PC-9 (cell line): ENCODE measurements around the gene SLC25A27. TPM values are rescaled to one million over a fixed set of nuclear protein-coding genes. Genes with fewer than 3 reads are reported as not detected.

ENCODE experiments used
- BruUV-seq: library from RNA; stranded (reverse); fragments of 400-500 nt; replicated peaks from 2 replicates; lab custom pipeline; 2021; lab: Mats Ljungman, UMichigan
- CTCF ChIA-PET: fragments of 300-600 bp; sonication (Branson Sonifier 250); formaldehyde crosslinking; loops from one replicate; lab custom pipeline; 2022; ENCODE audit warnings: antibody characterized with exemption; lab: Charles Lee
- POLR2A ChIA-PET: fragments of 300-600 bp; sonication (Branson Sonifier 250); formaldehyde crosslinking; loops from one replicate; lab custom pipeline; 2022; ENCODE audit warnings: antibody characterized with exemption; ENCODE audit not compliant: unreplicated experiment; lab: Charles Lee
- DNase-seq, 2 experiments: peaks; one replicate each; pipeline versions ENCODE4 v3.0.0 to v3.0.0-alpha.2; 2015 to 2022; ENCODE audit warnings: mixed read lengths in 1 of 2
- H2AFZ ChIP-seq: fragments of 200-600 bp; sonication (generic); 2 replicates; pipeline ENCODE4 v1.8.1; 2017; ENCODE audit warnings: antibody characterized with exemption
- H3F3A ChIP-seq: fragments of 200-600 bp; sonication (generic); 2 replicates; pipeline ENCODE4 v1.8.1; 2017; ENCODE audit warnings: antibody characterized with exemption, mild to moderate bottlenecking, low read depth; ENCODE audit not compliant: insufficient read depth
- H3K27ac ChIP-seq: fragments of 200-600 bp; sonication (generic); 2 replicates; pipeline ENCODE4 v1.6.1; 2016; ENCODE audit warnings: mixed run types
- H3K27me3 ChIP-seq: fragments of 200-600 bp; sonication (generic); 2 replicates; pipeline ENCODE4 v1.6.1; 2016; ENCODE audit warnings: low read depth, mixed run types; ENCODE audit not compliant: insufficient read depth
- H3K36me3 ChIP-seq: fragments of 200-600 bp; sonication (generic); 2 replicates; pipeline ENCODE4 v1.6.1; 2016; ENCODE audit warnings: low read depth, mixed run types
- H3K4me1 ChIP-seq: fragments of 200-600 bp; sonication (generic); replicated peaks from 2 replicates; pipeline ENCODE4 v1.6.1; 2016; ENCODE audit warnings: mixed run types; ENCODE audit not compliant: insufficient read depth
- H3K4me2 ChIP-seq: fragments of 200-600 bp; sonication (generic); 2 replicates; pipeline ENCODE4 v1.6.1; 2017; ENCODE audit warnings: mixed run types
- H3K4me3 ChIP-seq: fragments of 200-600 bp; sonication (generic); 2 replicates; pipeline ENCODE4 v1.6.1; 2016; ENCODE audit warnings: mixed run types
- H3K79me2 ChIP-seq: fragments of 200-600 bp; sonication (generic); 2 replicates; pipeline ENCODE4 v1.6.1; 2017; ENCODE audit warnings: low read depth, mixed run types
- H3K9me2 ChIP-seq: fragments of 200-600 bp; sonication (generic); 2 replicates; pipeline ENCODE4 v1.8.1; 2017; ENCODE audit warnings: mild to moderate bottlenecking; ENCODE audit not compliant: insufficient read depth
- H3K9me3 ChIP-seq: fragments of 200-600 bp; sonication (generic); 2 replicates; pipeline ENCODE4 v1.8.1; 2016; ENCODE audit warnings: low read depth; ENCODE audit not compliant: insufficient read depth
- H4K20me1 ChIP-seq: fragments of 200-600 bp; sonication (generic); 2 replicates; pipeline ENCODE4 v1.8.1; 2017; ENCODE audit not compliant: insufficient read depth
- EZH2 ChIP-seq: fragments of 200-600 bp; sonication (generic); IDR thresholded peaks from 2 replicates; pipeline ENCODE4 v1.8.0; 2017; ENCODE audit warnings: antibody characterized with exemption, low read depth
- intact Hi-C: fragments of 100-400 bp; cut with micrococcal nuclease; formaldehyde crosslinking; loops from one replicate; pipeline ENCODE4 v1.10.0; 2022; ENCODE audit not compliant: unreplicated experiment
- total RNA-seq: library from RNA; stranded (reverse); gene quantifications from 2 replicates; pipeline ENCODE4 v1.2.3, GENCODE V29; 2021
- TF ChIP-seq, protein P1 (sequence below): fragments of 200-600 bp; sonication (generic); conservative IDR thresholded peaks from 2 replicates; pipeline ENCODE4 v1.6.1; 2017; ENCODE audit warnings: mixed run types, antibody characterized with exemption, mild to moderate bottlenecking, moderate library complexity

SLC25A27 gene
- total RNA-seq, 1 experiment from 2014 or later, result 25.0 TPM

DNA sequence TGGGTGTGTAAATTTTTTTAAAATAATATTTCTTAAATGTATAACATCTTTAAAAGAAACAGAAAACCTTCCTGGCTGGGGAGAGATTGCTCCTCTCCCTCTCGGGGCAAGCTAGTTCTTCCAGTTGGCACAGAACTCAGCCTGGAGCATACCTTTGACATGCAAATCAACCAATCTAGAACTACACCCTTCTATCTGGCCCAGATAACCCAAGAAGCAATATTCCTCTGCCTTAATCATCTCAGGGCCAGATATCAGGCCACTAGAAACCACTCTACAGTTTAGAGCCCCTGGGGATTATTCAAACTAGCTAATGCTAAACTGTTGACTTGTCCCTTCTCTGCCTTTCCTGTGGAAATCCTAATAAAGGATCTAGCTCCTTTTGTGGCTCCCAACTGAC, 34.0 kb upstream of the SLC25A27 start:
- no peaks in the 10 kb centered on the region for H3K9me3 ChIP-seq
- no peak overlapping the region for H3K4me2 ChIP-seq
- CTCF ChIA-PET, result no interaction called here
- TF ChIP-seq EZH2, result no peak
- TF ChIP-seq, protein P1, sequence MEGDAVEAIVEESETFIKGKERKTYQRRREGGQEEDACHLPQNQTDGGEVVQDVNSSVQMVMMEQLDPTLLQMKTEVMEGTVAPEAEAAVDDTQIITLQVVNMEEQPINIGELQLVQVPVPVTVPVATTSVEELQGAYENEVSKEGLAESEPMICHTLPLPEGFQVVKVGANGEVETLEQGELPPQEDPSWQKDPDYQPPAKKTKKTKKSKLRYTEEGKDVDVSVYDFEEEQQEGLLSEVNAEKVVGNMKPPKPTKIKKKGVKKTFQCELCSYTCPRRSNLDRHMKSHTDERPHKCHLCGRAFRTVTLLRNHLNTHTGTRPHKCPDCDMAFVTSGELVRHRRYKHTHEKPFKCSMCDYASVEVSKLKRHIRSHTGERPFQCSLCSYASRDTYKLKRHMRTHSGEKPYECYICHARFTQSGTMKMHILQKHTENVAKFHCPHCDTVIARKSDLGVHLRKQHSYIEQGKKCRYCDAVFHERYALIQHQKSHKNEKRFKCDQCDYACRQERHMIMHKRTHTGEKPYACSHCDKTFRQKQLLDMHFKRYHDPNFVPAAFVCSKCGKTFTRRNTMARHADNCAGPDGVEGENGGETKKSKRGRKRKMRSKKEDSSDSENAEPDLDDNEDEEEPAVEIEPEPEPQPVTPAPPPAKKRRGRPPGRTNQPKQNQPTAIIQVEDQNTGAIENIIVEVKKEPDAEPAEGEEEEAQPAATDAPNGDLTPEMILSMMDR, result no peak
- intact Hi-C loops, result no loop called here
- POLR2A ChIA-PET, result no interaction called here
- no peaks in the 10 kb centered on the region for H3F3A ChIP-seq
- DNase-seq, result no peak
- no peaks in the 10 kb centered on the region for H3K79me2 ChIP-seq
- H3K4me1 ChIP-seq, result no peaks in the 10 kb centered on the region
- H3K27me3 ChIP-seq, result no peaks in the 10 kb centered on the region
- H3K36me3 ChIP-seq, result no peaks in the 10 kb centered on the region
- no TSS peak for BruUV-seq
- H3K27ac ChIP-seq, result no peak overlapping the region
- H3K4me3 ChIP-seq, result no peak overlapping the region
- H3K9me2 ChIP-seq, result no peaks in the 10 kb centered on the region
- H2AFZ ChIP-seq, result no peak overlapping the region
- H4K20me1 ChIP-seq, result no peaks in the 10 kb centered on the region

DNA sequence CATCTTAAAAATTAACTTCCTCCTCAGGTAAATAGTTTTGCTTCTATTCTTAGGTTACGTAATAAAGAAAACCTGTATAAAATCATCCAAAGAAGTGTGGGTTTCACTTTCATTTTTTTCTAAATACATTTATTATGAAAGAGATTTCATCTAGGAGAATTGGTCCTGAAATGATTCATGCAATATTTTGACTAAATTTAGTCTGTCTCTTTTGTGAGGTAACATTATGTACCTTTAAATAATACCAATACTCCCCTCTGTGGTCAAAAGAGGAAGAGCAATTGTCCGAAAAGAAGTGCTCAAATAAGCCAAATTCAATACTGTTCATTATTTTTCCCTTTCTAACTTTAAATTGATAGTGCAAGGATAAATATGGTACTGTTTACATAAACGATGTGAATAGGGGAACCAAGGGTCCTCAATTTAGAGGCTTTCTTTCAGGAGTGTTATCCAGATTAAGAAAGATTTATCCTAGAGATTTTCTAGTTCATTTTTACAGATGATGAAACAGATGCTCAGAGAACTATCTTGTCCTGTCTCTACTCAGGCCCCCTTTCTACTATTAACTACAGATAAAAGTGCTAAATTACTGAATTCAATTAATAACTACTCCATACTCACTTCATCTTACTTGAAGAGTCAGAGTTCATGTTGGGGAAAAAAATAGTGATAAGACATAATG, 26.4 kb upstream of the SLC25A27 start:
- TF ChIP-seq, protein P1, result peak; percentile 77
- no peak for TF ChIP-seq EZH2
- Histone ChIP-seq H3F3A (no peaks in the 10 kb centered on the region; the same call in 1 of the 2 replicates), H3K27me3 (no peaks in the 10 kb centered on the region), H4K20me1 (no peaks in the 10 kb centered on the region), H3K9me3 (no peaks in the 10 kb centered on the region), H3K4me3 (no peak overlapping the region), H3K79me2 (no peaks in the 10 kb centered on the region), H3K4me1 (peaks cover 7% of the 10 kb centered on the region; the same call in 1 of the 2 replicates), H3K36me3 (no peaks in the 10 kb centered on the region), H3K4me2 (peak overlapping the region; percentile 45), H3K9me2 (no peaks in the 10 kb centered on the region), H2AFZ (no peak overlapping the region), H3K27ac (no peak overlapping the region)
- ChIA-PET CTCF (no interaction called here), POLR2A (no interaction called here)
- DNase-seq, result peak in 1 of 2 experiments; percentile 61
- intact Hi-C loops, result loop anchor here (1.0 kb wide), 3 partner anchors 155 to 536 kb away; no protein-coding TSS in a partner anchor
- BruUV-seq, result no TSS peak

DNA sequence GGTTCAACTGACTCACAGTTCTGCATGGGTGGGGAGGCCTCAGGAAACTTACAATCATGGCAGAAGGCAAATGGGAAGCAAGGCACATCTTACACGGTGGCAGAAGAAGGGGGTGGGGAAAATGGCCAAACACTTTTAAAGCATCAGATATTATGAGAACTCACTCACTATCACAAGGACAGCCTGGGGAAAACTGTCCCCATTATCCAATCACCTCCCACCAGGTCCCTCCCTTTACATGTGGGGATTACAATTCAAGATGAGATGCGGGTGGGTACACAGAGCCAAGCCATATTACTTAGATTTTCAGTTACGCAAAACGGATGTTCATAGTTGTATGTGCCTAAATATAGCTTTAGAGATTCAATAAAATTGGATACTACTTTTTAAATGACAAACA, 25.8 kb upstream of the SLC25A27 start:
- Histone ChIP-seq H3F3A (no peaks in the 10 kb centered on the region; the same call in 1 of the 2 replicates), H3K27me3 (no peaks in the 10 kb centered on the region), H3K4me2 (no peak overlapping the region), H3K27ac (no peak overlapping the region), H4K20me1 (no peaks in the 10 kb centered on the region), H3K36me3 (no peaks in the 10 kb centered on the region), H3K4me1 (peaks cover 7% of the 10 kb centered on the region; the same call in 1 of the 2 replicates), H3K9me2 (no peaks in the 10 kb centered on the region), H3K79me2 (no peaks in the 10 kb centered on the region), H3K4me3 (no peak overlapping the region), H2AFZ (no peak overlapping the region), H3K9me3 (no peaks in the 10 kb centered on the region)
- ChIA-PET CTCF (no interaction called here), POLR2A (no interaction called here)
- DNase-seq, result no peak
- BruUV-seq, result no TSS peak
- intact Hi-C loops, result loop anchor here (1.0 kb wide), 3 partner anchors 154 to 537 kb away; no protein-coding TSS in a partner anchor
- TF ChIP-seq EZH2, result no peak
- TF ChIP-seq, protein P1, result no peak
